Measurements from ENCODE around the gene LEMD1.

Gene LEMD1

GRCh38 chr1:205332015-205332791 lies 89.7 kb downstream of the LEMD1 start:
- DNase-seq (ENCODE audit: low spot score), result no peak
